ENCODE measurements around the gene NMNAT2.

DNA sequence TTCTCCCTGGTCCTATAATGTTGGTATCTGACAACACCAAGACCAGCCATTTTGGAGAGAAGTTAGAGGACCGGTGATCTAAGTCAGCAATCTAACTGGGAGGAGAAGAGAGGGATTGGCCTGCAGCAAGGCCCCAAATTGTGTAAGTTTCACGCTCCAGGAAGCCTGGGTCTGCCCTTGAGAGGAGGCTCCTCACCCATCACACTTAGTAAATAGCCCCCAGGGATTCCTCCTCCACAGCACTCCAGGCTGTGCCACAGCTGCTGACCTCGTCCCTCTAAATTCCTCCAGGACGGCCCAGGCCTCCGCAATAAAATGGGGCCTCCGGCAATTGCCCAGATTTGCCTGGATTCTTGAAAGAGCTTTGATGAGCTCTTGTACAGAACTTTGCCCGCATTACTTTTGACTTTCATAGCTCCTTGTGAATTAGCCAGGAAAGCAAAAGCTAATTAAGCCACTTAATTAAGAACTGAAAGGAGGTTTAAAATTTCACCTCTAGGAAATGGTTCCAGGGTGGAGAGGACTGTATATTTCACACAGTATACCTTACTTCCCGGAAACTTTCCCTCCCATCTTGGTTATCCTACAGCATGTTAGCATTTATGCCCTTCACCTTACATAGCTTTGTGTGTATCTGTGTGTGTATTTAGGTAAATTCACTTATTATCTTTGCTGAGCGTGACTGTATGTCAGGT, 141.6 kb downstream of the NMNAT2 start:
- TF ChIP-seq, protein P1, sequence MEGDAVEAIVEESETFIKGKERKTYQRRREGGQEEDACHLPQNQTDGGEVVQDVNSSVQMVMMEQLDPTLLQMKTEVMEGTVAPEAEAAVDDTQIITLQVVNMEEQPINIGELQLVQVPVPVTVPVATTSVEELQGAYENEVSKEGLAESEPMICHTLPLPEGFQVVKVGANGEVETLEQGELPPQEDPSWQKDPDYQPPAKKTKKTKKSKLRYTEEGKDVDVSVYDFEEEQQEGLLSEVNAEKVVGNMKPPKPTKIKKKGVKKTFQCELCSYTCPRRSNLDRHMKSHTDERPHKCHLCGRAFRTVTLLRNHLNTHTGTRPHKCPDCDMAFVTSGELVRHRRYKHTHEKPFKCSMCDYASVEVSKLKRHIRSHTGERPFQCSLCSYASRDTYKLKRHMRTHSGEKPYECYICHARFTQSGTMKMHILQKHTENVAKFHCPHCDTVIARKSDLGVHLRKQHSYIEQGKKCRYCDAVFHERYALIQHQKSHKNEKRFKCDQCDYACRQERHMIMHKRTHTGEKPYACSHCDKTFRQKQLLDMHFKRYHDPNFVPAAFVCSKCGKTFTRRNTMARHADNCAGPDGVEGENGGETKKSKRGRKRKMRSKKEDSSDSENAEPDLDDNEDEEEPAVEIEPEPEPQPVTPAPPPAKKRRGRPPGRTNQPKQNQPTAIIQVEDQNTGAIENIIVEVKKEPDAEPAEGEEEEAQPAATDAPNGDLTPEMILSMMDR (conservative IDR thresholded peaks at IDR 0.05; ENCODE audit: low read length): no peak
- TF ChIP-seq EZH2phosphoT487 (IDR thresholded peaks at IDR 0.05; ENCODE audit: borderline replicate concordance, low read depth, low read length): no peak

Measured in OCI-LY7 (cell line).